ENCODE data around the gene ZNF521. TPM values are rescaled to one million over a fixed set of nuclear protein-coding genes. Genes with fewer than 3 reads are reported as not detected.

The ZNF521 gene
- total RNA-seq, 3 donors from 2014 or later: 3.2 to 11.6 (median 7.9) TPM

- Histone ChIP-seq H3K4me1 (ENCODE audit: low read depth) (no peaks in the 10 kb centered on the region), H3K9me3 (no peaks in the 10 kb centered on the region), H3K36me3 (ENCODE audit: low read depth) (no peaks in the 10 kb centered on the region), H3K4me3 (no peak overlapping the region)
- ATAC-seq: no peak
- no peak for DNase-seq
- intact Hi-C loops (cut with DNase I, micrococcal nuclease): no loop called here
- TF ChIP-seq CTCF (IDR thresholded peaks at IDR 0.05): no peak
Measured at GRCh38 chr18:25262920-25263319, 89.0 kb downstream of the ZNF521 start.

- intact Hi-C loops (cut with DNase I, micrococcal nuclease): no loop called here
- no peak for TF ChIP-seq CTCF (IDR thresholded peaks at IDR 0.05)
- ATAC-seq: peak; percentile 46
- no peak for DNase-seq
- Histone ChIP-seq H3K36me3 (ENCODE audit: low read depth) (no peaks in the 10 kb centered on the region), H3K4me1 (ENCODE audit: low read depth) (no peaks in the 10 kb centered on the region), H3K4me3 (no peak overlapping the region), H3K9me3 (no peaks in the 10 kb centered on the region)
Measured at GRCh38 chr18:25261768-25262167, 90.2 kb downstream of the ZNF521 start.

- Histone ChIP-seq H3K4me3 (no peak overlapping the region), H3K36me3 (ENCODE audit: low read depth) (no peaks in the 10 kb centered on the region), H3K4me1 (ENCODE audit: low read depth) (no peaks in the 10 kb centered on the region), H3K9me3 (no peaks in the 10 kb centered on the region)
- DNase-seq (no peak), ATAC-seq (no peak)
- TF ChIP-seq CTCF (IDR thresholded peaks at IDR 0.05): no peak
- intact Hi-C loops (cut with DNase I, micrococcal nuclease): no loop called here
Measured at GRCh38 chr18:25256439-25256838, 95.5 kb downstream of the ZNF521 start.

- no peaks in the 10 kb centered on the region for H3K4me1 ChIP-seq (ENCODE audit: low read depth)
- no peaks in the 10 kb centered on the region for H3K9me3 ChIP-seq
- no peak for ATAC-seq
- no peak for DNase-seq
- intact Hi-C loops (cut with DNase I, micrococcal nuclease): no loop called here
- H3K4me3 ChIP-seq: no peak overlapping the region
- H3K36me3 ChIP-seq (ENCODE audit: low read depth): no peaks in the 10 kb centered on the region
- TF ChIP-seq CTCF (IDR thresholded peaks at IDR 0.05): no peak
Measured at GRCh38 chr18:25253779-25254178, 98.2 kb downstream of the ZNF521 start.

- Histone ChIP-seq H3K36me3 (ENCODE audit: low read depth) (no peaks in the 10 kb centered on the region), H3K4me1 (ENCODE audit: low read depth) (no peaks in the 10 kb centered on the region), H3K9me3 (no peaks in the 10 kb centered on the region), H3K4me3 (no peak overlapping the region)
- intact Hi-C loops (cut with DNase I, micrococcal nuclease): no loop called here
- DNase-seq (no peak), ATAC-seq (no peak)
- no peak for TF ChIP-seq CTCF (IDR thresholded peaks at IDR 0.05)
Measured at GRCh38 chr18:25253136-25253535, 98.8 kb downstream of the ZNF521 start.

- DNase-seq (no peak), ATAC-seq (no peak)
- Histone ChIP-seq H3K9me3 (no peaks in the 10 kb centered on the region), H3K4me1 (ENCODE audit: low read depth) (no peaks in the 10 kb centered on the region), H3K36me3 (ENCODE audit: low read depth) (no peaks in the 10 kb centered on the region), H3K4me3 (no peak overlapping the region)
- no peak for TF ChIP-seq CTCF (IDR thresholded peaks at IDR 0.05)
- intact Hi-C loops (cut with DNase I, micrococcal nuclease): no loop called here
Measured at GRCh38 chr18:25251068-25251467, 100.9 kb downstream of the ZNF521 start.
